Left lung (tissue), 10 donors: Measurements from ENCODE around the gene OTC. TPM values are rescaled to one million over a fixed set of nuclear protein-coding genes. Genes with fewer than 3 reads are reported as not detected.

Experiments used
- ATAC-seq: fragments of 200-7000 bp; cut with Tn5 transposase; one replicate; pipeline ENCODE4 v1.9.1; 2020; ENCODE audit warnings: moderate library complexity
- DNase-seq, 4 donors: peaks; one replicate each; pipeline ENCODE4 v3.0.0-alpha.2; 2013 to 2020
- H3K27ac ChIP-seq, 2 donors: fragments of 200-600 bp; sonication (generic) in 1 of 2; one replicate each; pipeline versions ENCODE4 v1.5.0 to v1.8.0; 2020 to 2021
- H3K27me3 ChIP-seq, 2 donors: fragments of 200-600 bp; sonication (generic) in 1 of 2; one replicate each; pipeline versions ENCODE4 v1.5.0 to v1.8.0; 2020 to 2021
- H3K36me3 ChIP-seq, 2 donors: fragments of 200-600 bp; sonication (generic) in 1 of 2; one replicate each; pipeline versions ENCODE4 v1.5.0 to v1.8.0; 2020 to 2021
- H3K4me1 ChIP-seq, 2 donors: fragments of 200-600 bp; one replicate each; pipeline ENCODE4 v1.8.0; 2021
- H3K4me3 ChIP-seq, 2 donors: fragments of 200-600 bp; sonication (generic) in 1 of 2; one replicate each; pipeline versions ENCODE4 v1.5.0 to v1.8.0; 2020 to 2021; ENCODE audit warnings: mild to moderate bottlenecking in 1 of 2
- H3K9me3 ChIP-seq, 2 donors: fragments of 200-600 bp; sonication (generic) in 1 of 2; one replicate each; pipeline versions ENCODE4 v1.5.0 to v1.8.0; 2020 to 2021
- CTCF ChIP-seq, 2 donors: fragments of 200-600 bp; sonication (generic) in 1 of 2; IDR thresholded peaks; one replicate each; pipeline versions ENCODE4 v1.5.0 to v1.8.0; 2021; ENCODE audit warnings: antibody characterized with exemption in 2 of 2
- intact Hi-C, 2 donors: fragments of 100-400 bp; cut with DNase I; formaldehyde crosslinking; loops; one replicate each; pipeline versions ENCODE4 v1.11.2 to v1.14.2; 2022
- polyA plus RNA-seq, 6 donors: library from polyadenylated mRNA; unstranded; fragments of 120-200 nt; gene quantifications; one replicate each; pipeline ENCODE4 v1.2.1, GENCODE V29; 2013; ENCODE audit not compliant: insufficient read length in 6 of 6
- total RNA-seq, 2 donors: library from RNA; stranded (reverse); fragmentation: NEBNext Ultra II Directional; extraction: Animal tissue kit (Norgen Biotek cat#: 25700); gene quantifications; one replicate each; pipeline ENCODE4 v1.2.1, GENCODE V29; 2021
- donor health status: DM: no; HTN: yes; CAD: no.
- donor health status: DM: no; HTN: no; CAD: no.

The OTC gene
- total and polyA plus RNA-seq, 8 donors: 0.14 to 1.5 (median 0.26) TPM; not detected in 3

GRCh38 chrX:38313190-38313589 lies 39.2 kb upstream of the OTC start:
- Histone ChIP-seq H3K27ac (no peak overlapping the region), H3K4me1 (no peaks in the 10 kb centered on the region), H3K4me3 (no peak overlapping the region), H3K27me3 (no peaks in the 10 kb centered on the region), H3K36me3 (peaks cover 0 to 18% of the 10 kb centered on the region in 2 donors), H3K9me3 (no peaks in the 10 kb centered on the region)
- no peak for ATAC-seq
- DNase-seq: no peak
- intact Hi-C loops: no loop called here
- TF ChIP-seq CTCF (IDR thresholded peaks at IDR 0.05): no peak

GRCh38 chrX:38315186-38315585 lies 37.2 kb upstream of the OTC start:
- H3K4me3 ChIP-seq: no peak overlapping the region
- H3K4me1 ChIP-seq: no peaks in the 10 kb centered on the region
- no peaks in the 10 kb centered on the region for H3K9me3 ChIP-seq
- TF ChIP-seq CTCF (IDR thresholded peaks at IDR 0.05): no peak
- DNase-seq: no peak
- H3K27me3 ChIP-seq: no peaks in the 10 kb centered on the region
- intact Hi-C loops: no loop called here
- no peak for ATAC-seq
- H3K36me3 ChIP-seq: peaks cover 0 to 8% of the 10 kb centered on the region in 2 donors
- no peak overlapping the region for H3K27ac ChIP-seq

GRCh38 chrX:38318196-38318595 lies 34.2 kb upstream of the OTC start:
- H3K4me1 ChIP-seq: no peaks in the 10 kb centered on the region
- intact Hi-C loops: no loop called here
- H3K9me3 ChIP-seq: no peaks in the 10 kb centered on the region
- TF ChIP-seq CTCF (IDR thresholded peaks at IDR 0.05): no peak
- no peak for ATAC-seq
- H3K36me3 ChIP-seq: peaks cover 0 to 8% of the 10 kb centered on the region in 2 donors
- H3K27me3 ChIP-seq: no peaks in the 10 kb centered on the region
- DNase-seq: no peak
- no peak overlapping the region for H3K27ac ChIP-seq
- H3K4me3 ChIP-seq: no peak overlapping the region

GRCh38 chrX:38318606-38319005 lies 33.8 kb upstream of the OTC start:
- Histone ChIP-seq H3K27me3 (no peaks in the 10 kb centered on the region), H3K4me3 (no peak overlapping the region), H3K27ac (no peak overlapping the region), H3K4me1 (no peaks in the 10 kb centered on the region), H3K36me3 (peaks cover 0 to 8% of the 10 kb centered on the region in 2 donors), H3K9me3 (no peaks in the 10 kb centered on the region)
- no peak for DNase-seq
- no peak for ATAC-seq
- no peak for TF ChIP-seq CTCF (IDR thresholded peaks at IDR 0.05)
- intact Hi-C loops: no loop called here

GRCh38 chrX:38320819-38321218 lies 31.6 kb upstream of the OTC start:
- intact Hi-C loops: no loop called here
- Histone ChIP-seq H3K36me3 (peaks cover 0 to 8% of the 10 kb centered on the region in 2 donors), H3K4me3 (no peak overlapping the region), H3K4me1 (no peaks in the 10 kb centered on the region), H3K27ac (no peak overlapping the region), H3K9me3 (no peaks in the 10 kb centered on the region), H3K27me3 (no peaks in the 10 kb centered on the region)
- TF ChIP-seq CTCF (IDR thresholded peaks at IDR 0.05): no peak
- ATAC-seq: no peak
- no peak for DNase-seq
